Breast epithelium (tissue), 3 donors: ENCODE data around the gene DDR1.

ENCODE experiments used
- CTCF ChIP-seq, 3 donors: fragments of 450-650 bp; IDR thresholded peaks; one replicate each; pipeline ENCODE4 v1.5.1; 2016 to 2017; ENCODE audit warnings: antibody characterized with exemption in 3 of 3, mild to moderate bottlenecking in 3 of 3, moderate library complexity in 3 of 3
- POLR2AphosphoS5 ChIP-seq, 3 donors: sonication (generic); formaldehyde crosslinking; IDR thresholded peaks; one replicate each; pipeline ENCODE4 v1.6.1; 2017; ENCODE audit warnings: antibody characterized with exemption in 3 of 3

- TF ChIP-seq POLR2AphosphoS5 (IDR thresholded peaks at IDR 0.05) = no peak
- no peak for TF ChIP-seq CTCF (IDR thresholded peaks at IDR 0.05)
Observed at GRCh38 chr6:30839671-30840070, 44.6 kb upstream of the DDR1 start.
